A549 (cell line): ENCODE results near the gene NCOA1. TPM values are rescaled to one million over a fixed set of nuclear protein-coding genes. Genes with fewer than 3 reads are reported as not detected.

Experiments
- ATAC-seq, 2 experiments: fragments of 200-7000 bp in 1 of 2; fragments of >200 bp in 1 of 2; cut with Nextera tagmentation in 1 of 2; cut with Tn5 transposase in 1 of 2; 3 replicates each; pipeline versions ENCODE4 v1.8.0 to v1.9.1; 2018 to 2020; ENCODE audit warnings: mild to moderate bottlenecking in 1 of 2, moderate library complexity in 1 of 2
- CTCF ChIA-PET: fragments of 300-600 bp; sonication (Branson Sonifier 250); formaldehyde crosslinking; extraction: SDS; loops from one replicate; lab custom pipeline; 2021; ENCODE audit warnings: antibody characterized with exemption, inconsistent platforms; lab: Yijun Ruan, JAX
- POLR2A ChIA-PET: fragments of 350-600 bp; formaldehyde crosslinking; extraction: SDS; loops from one replicate; lab custom pipeline; 2021; ENCODE audit warnings: antibody characterized with exemption, inconsistent platforms; lab: Yijun Ruan, JAX
- DNase-seq, 2 experiments: peaks; one replicate each; pipeline versions ENCODE4 v3.0.0 to v3.0.0-alpha.2; 2011 to 2016; ENCODE audit warnings: low read depth in 1 of 2, low spot score in 1 of 2
- FAIRE-seq: peaks from 2 replicates; lab custom pipeline; 2011; peaks lifted over from hg19 to GRCh38; lab: Jason Lieb, UNC
- H3K27ac ChIP-seq, 2 experiments: fragments of >200 bp; sonication (Bioruptor Twin); formaldehyde crosslinking; 3 replicates each; pipeline ENCODE4 v1.5.1; 2016 to 2017
- H3K4me1 ChIP-seq: fragments of >200 bp; sonication (Bioruptor Twin); formaldehyde crosslinking; 3 replicates; pipeline ENCODE4 v1.6.1; 2016
- H3K4me2 ChIP-seq: fragments of >200 bp; sonication (Bioruptor Twin); formaldehyde crosslinking; 3 replicates; pipeline ENCODE4 v1.6.1; 2016
- H3K4me3 ChIP-seq: fragments of >200 bp; sonication (Bioruptor Twin); formaldehyde crosslinking; 3 replicates; pipeline ENCODE4 v1.5.1; 2016
- H3K9me3 ChIP-seq: fragments of >200 bp; sonication (Bioruptor Twin); formaldehyde crosslinking; 3 replicates; pipeline ENCODE4 v1.6.1; 2016
- BCL3 ChIP-seq: fragments of >200 bp; sonication (Bioruptor Twin); formaldehyde crosslinking; IDR thresholded peaks from 3 replicates; pipeline ENCODE4 v1.6.1; 2016
- CBX8 ChIP-seq: fragments of 200-600 bp; sonication (generic); IDR thresholded peaks from 2 replicates; pipeline ENCODE4 v1.6.1; 2016
- CHD2 ChIP-seq: fragments of 150-350 bp; IDR thresholded peaks from 2 replicates; pipeline ENCODE4 v1.6.1; 2014; ENCODE audit warnings: low read length; ENCODE audit not compliant: partially characterized antibody
- CHD4 ChIP-seq: fragments of 200-600 bp; sonication (generic); IDR thresholded peaks from 2 replicates; pipeline ENCODE4 v1.6.1; 2016; ENCODE audit warnings: antibody characterized with exemption, mild to moderate bottlenecking, borderline replicate concordance
- CTCF ChIP-seq: fragments of >200 bp; sonication (Bioruptor Twin); formaldehyde crosslinking; IDR thresholded peaks from 3 replicates; pipeline ENCODE4 v1.5.1; 2016
- EHF ChIP-seq: fragments of 250-450 bp; sonication (Bioruptor Pico); IDR thresholded peaks from 2 replicates; pipeline ENCODE4 v1.5.0; 2020; ENCODE audit warnings: mild to moderate bottlenecking
- EHMT2 ChIP-seq: fragments of 200-600 bp; sonication (generic); IDR thresholded peaks from 2 replicates; pipeline ENCODE4 v1.6.1; 2016; ENCODE audit warnings: antibody characterized with exemption, low read depth, mild to moderate bottlenecking, moderate library complexity
- EP300 ChIP-seq, 2 experiments: fragments of >200 bp; sonication (Bioruptor Twin); formaldehyde crosslinking; IDR thresholded peaks; 2 replicates in 1 of 2; 3 replicates in 1 of 2; pipeline ENCODE4 v1.6.1; 2016 to 2017
- FOXS1 ChIP-seq: fragments of 250-450 bp; sonication (Bioruptor Pico); IDR thresholded peaks from 2 replicates; pipeline ENCODE4 v1.5.0; 2020; ENCODE audit warnings: mild to moderate bottlenecking, moderate library complexity
- HES2 ChIP-seq: fragments of >200 bp; sonication (Bioruptor Twin); formaldehyde crosslinking; IDR thresholded peaks from 2 replicates; pipeline ENCODE4 v1.6.1; 2016
- HEYL ChIP-seq: fragments of 250-450 bp; sonication (Bioruptor Pico); IDR thresholded peaks from 2 replicates; pipeline ENCODE4 v1.8.0; 2021; ENCODE audit warnings: mild to moderate bottlenecking, moderate library complexity
- HOXA7 ChIP-seq: fragments of 250-450 bp; sonication (Bioruptor Pico); IDR thresholded peaks from 2 replicates; pipeline ENCODE4 v1.5.0; 2020; ENCODE audit warnings: mild to moderate bottlenecking, moderate library complexity
- KDM1A ChIP-seq: fragments of 200-600 bp; sonication (generic); IDR thresholded peaks from 2 replicates; pipeline ENCODE4 v1.6.1; 2016; ENCODE audit warnings: low read depth, mild to moderate bottlenecking
- NFE2L2 ChIP-seq: fragments of 150-350 bp; conservative IDR thresholded peaks from 2 replicates; pipeline ENCODE4 v1.6.1; 2014; ENCODE audit warnings: low read length
- NPAS2 ChIP-seq: fragments of 250-450 bp; sonication (Bioruptor Pico); IDR thresholded peaks from 2 replicates; pipeline ENCODE4 v1.8.0; 2022; ENCODE audit warnings: mild to moderate bottlenecking, moderate library complexity, borderline replicate concordance
- PBX3 ChIP-seq: IDR thresholded peaks from 2 replicates; pipeline ENCODE4 v1.6.1; 2012
- REST ChIP-seq: fragments of 200-600 bp; sonication (generic); IDR thresholded peaks from 2 replicates; pipeline ENCODE4 v1.6.1; 2016; ENCODE audit warnings: antibody characterized with exemption, mild to moderate bottlenecking, moderate library complexity
- RFX5 ChIP-seq: fragments of 450-650 bp; IDR thresholded peaks from 2 replicates; pipeline ENCODE4 v1.7.1; 2014; ENCODE audit warnings: antibody characterized with exemption, mild to moderate bottlenecking, moderate library complexity
- SREBF2 ChIP-seq: fragments of 450-650 bp; IDR thresholded peaks from 2 replicates; pipeline ENCODE4 v1.6.1; 2014; ENCODE audit warnings: mild to moderate bottlenecking, moderate library complexity
- USF2 ChIP-seq: fragments of 450-650 bp; IDR thresholded peaks from 2 replicates; pipeline ENCODE4 v1.6.1; 2014; ENCODE audit warnings: antibody characterized with exemption
- ZC3H11A ChIP-seq: fragments of 450-650 bp; IDR thresholded peaks from 2 replicates; pipeline ENCODE4 v1.6.1; 2014; ENCODE audit warnings: antibody characterized with exemption, mild to moderate bottlenecking
- ZSCAN20 ChIP-seq: fragments of 250-450 bp; sonication (Bioruptor Pico); IDR thresholded peaks from 2 replicates; pipeline ENCODE4 v1.8.0; 2022; ENCODE audit warnings: mild to moderate bottlenecking, moderate library complexity
- WGBS: methylation state at CpG from one replicate; pipeline ENCODE4 v1.1.6; 2017; ENCODE audit errors: missing lambda C conversion rate; 5-methylcytosine and 5-hydroxymethylcytosine counted together
- polyA plus RNA-seq, 4 experiments: library from polyadenylated mRNA; depleted of rRNA in 3 of 4; stranded (reverse); fragments of >200 nt; fragmentation: RNase III in 1 of 4; extraction: RNeasy Plus Mini Kit Qiagen cat#74134 plus additional on column Dnase treatment in 1 of 4; gene quantifications; 2 replicates in 3 of 4; 3 replicates in 1 of 4; pipeline ENCODE4 v1.2.3, GENCODE V29; 2011 to 2017

The NCOA1 gene
- polyA plus RNA-seq, 2 of the 4 experiments (the other 2 are of a cell fraction): 7.6 to 29.9 TPM

GRCh38 chr2:24496959-24497358 lies 5.9 kb downstream of the NCOA1 start:
- DNase-seq (no peak), ATAC-seq (no peak), FAIRE-seq (no peak)
- ChIA-PET POLR2A (no interaction called here), CTCF (interaction anchor here (0.7 to 0.9 kb wide), 2 partner anchors 12 to 214 kb away, joined by 3 to 4 read pairs; no protein-coding TSS in a partner anchor)
- Histone ChIP-seq H3K9me3 (no peaks in the 10 kb centered on the region), H3K4me3 (no peak overlapping the region), H3K27ac (no peak overlapping the region), H3K4me1 (peaks cover 9% of the 10 kb centered on the region; the same call in 2 of the 3 replicates), H3K4me2 (no peak overlapping the region)
- TF ChIP-seq BCL3 (no peak), NPAS2 (no peak), USF2 (no peak), EHF (CRISPR knock-in tag) (no peak), PBX3 (no peak), SREBF2 (no peak)
- 76% methylated on average over 4 of the region's 4 CpGs for WGBS

- Histone ChIP-seq H3K27ac (no peak overlapping the region), H3K4me2 (no peak overlapping the region), H3K4me3 (no peak overlapping the region), H3K9me3 (no peaks in the 10 kb centered on the region), H3K4me1 (peaks cover 2% of the 10 kb centered on the region; the same call in 1 of the 3 replicates)
- ATAC-seq (no peak), FAIRE-seq (no peak), DNase-seq (no peak)
- POLR2A ChIA-PET: no interaction called here
- no peak for TF ChIP-seq CTCF
- no peak for TF ChIP-seq HEYL
- no peak for TF ChIP-seq ZSCAN20 (CRISPR knock-in tag)
- no peak for TF ChIP-seq CBX8
- TF ChIP-seq PBX3: no peak
- no peak for TF ChIP-seq SREBF2
- no peak for TF ChIP-seq CHD4
- no peak for TF ChIP-seq RFX5
- CTCF ChIA-PET: interaction anchor here (0.7 kb wide), 1 partner anchor 11 kb away, joined by 4 read pairs; no protein-coding TSS in a partner anchor
These were observed 6.6 kb downstream of the NCOA1 start for GRCh38 chr2:24497685-24498084.

GRCh38 chr2:24498121-24498520 lies 7.1 kb downstream of the NCOA1 start:
- no peak overlapping the region for H3K4me3 ChIP-seq
- ATAC-seq (no peak), FAIRE-seq (no peak), DNase-seq (no peak)
- no peak overlapping the region for H3K27ac ChIP-seq
- ChIA-PET CTCF (interaction anchor here (0.7 kb wide), 1 partner anchor 11 kb away, joined by 4 read pairs; no protein-coding TSS in a partner anchor), POLR2A (no interaction called here)
- no peaks in the 10 kb centered on the region for H3K4me1 ChIP-seq
- WGBS: 96% methylated on average over 4 of the region's 4 CpGs
- H3K4me2 ChIP-seq: no peak overlapping the region
- no peaks in the 10 kb centered on the region for H3K9me3 ChIP-seq
- TF ChIP-seq NPAS2: no peak
- no peak for TF ChIP-seq REST
- TF ChIP-seq CHD2: no peak
- TF ChIP-seq ZC3H11A: no peak
- no peak for TF ChIP-seq RFX5
- no peak for TF ChIP-seq EHMT2
- TF ChIP-seq HOXA7 (CRISPR knock-in tag): no peak
- TF ChIP-seq KDM1A: no peak
- no peak for TF ChIP-seq NFE2L2
- TF ChIP-seq EP300 (IDR thresholded peaks at IDR 0.05): no peak
- no peak for TF ChIP-seq FOXS1
- TF ChIP-seq HES2: no peak
